ENCODE measurements around the gene TMEM109. TPM values are rescaled to one million over a fixed set of nuclear protein-coding genes. Genes with fewer than 3 reads are reported as not detected.

The TMEM109 gene
- total and polyA plus RNA-seq, 9 of the 15 experiments (the other 6 are each of a cell fraction or from before 2014, with no cell fraction given): 9.2 to 71.3 (median 30.5) TPM

DNA sequence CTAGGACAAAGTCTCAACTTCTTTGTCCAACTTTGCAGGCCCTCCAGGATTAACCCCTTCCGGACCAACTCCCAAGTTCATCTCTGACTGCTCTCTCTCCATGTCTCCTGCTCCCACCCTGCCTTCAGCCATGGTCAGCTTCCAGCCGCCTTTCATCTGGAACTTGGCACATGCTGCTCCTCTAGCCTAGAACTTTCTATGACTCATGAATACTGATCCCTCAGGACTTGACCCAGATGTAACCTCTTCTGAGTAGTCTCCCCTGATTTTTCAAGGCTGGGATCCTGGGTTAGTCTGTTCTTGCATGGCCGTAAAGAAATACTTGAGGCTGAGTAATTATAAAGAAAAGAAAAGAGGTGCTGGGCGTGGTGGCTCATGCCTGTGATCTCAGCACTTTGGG lies 43.2 kb downstream of the TMEM109 start (continued):
- TF ChIP-seq SIN3B (IDR thresholded peaks at IDR 0.05; ENCODE audit: low read depth) (no peak), MEF2D (tag; conservative IDR thresholded peaks at IDR 0.05; ENCODE audit: low read depth) (no peak), ZNF41 (CRISPR knock-in tag; conservative IDR thresholded peaks at IDR 0.05) (no peak), E2F5 (CRISPR knock-in tag; IDR thresholded peaks at IDR 0.05) (no peak), ZKSCAN8 (CRISPR knock-in tag; IDR thresholded peaks at IDR 0.05) (no peak), BRCA1 (IDR thresholded peaks at IDR 0.05) (no peak), BRCA1 (CRISPR knock-in tag; IDR thresholded peaks at IDR 0.05) (no peak), ZFP36 (IDR thresholded peaks at IDR 0.05; ENCODE audit: low read depth, low read length, partially characterized antibody) (no peak), CEBPG (CRISPR knock-in tag; IDR thresholded peaks at IDR 0.05) (no peak), CEBPG (tag; conservative IDR thresholded peaks at IDR 0.05 in 1 of 2, IDR thresholded peaks at IDR 0.05 in 1 of 2) (no peak)

DNA sequence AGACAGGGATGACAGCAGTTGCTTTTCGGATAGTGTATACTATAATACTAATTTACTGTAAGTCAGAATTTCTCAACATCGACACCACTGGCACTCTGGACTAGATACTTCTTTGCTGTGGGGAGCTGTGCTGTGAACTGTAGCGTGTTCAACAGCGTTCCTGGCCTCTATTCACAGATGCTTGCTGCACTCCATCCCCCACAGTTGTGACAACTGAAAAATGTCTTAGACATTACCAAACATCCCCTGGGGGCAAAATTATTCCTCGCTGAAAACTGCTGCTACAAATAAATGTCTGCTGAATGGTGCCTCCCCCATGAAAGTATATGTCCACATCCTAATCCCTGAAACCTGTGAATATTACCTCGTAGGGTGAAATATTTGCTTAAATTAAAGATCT lies 45.5 kb downstream of the TMEM109 start:
- Histone ChIP-seq H2AFZ (ENCODE audit: low read depth, low read length) (no peak overlapping the region), H3K4me3 (no peak overlapping the region), H3K79me2 (ENCODE audit: control insufficient read depth, insufficient read depth, low read length) (no peaks in the 10 kb centered on the region), H3K27ac (ENCODE audit: extremely low read depth, low read depth, low read length) (no peak overlapping the region), H4K20me1 (replicated peaks; ENCODE audit: control insufficient read depth, insufficient read depth, low read length) (0 out of 2 replicates have a peak, but pooled peaks cover 3% of the 10 kb centered on the region), H3K9me1 (ENCODE audit: control insufficient read depth, insufficient read depth, low read length) (no peaks in the 10 kb centered on the region), H3K9me3 (replicated peaks; ENCODE audit: control insufficient read depth, insufficient read depth, low read depth, low read length) (no peaks in the 10 kb centered on the region), H3K4me1 (replicated peaks in 1 of 2; ENCODE audit: control insufficient read depth in 2 of 2, insufficient read depth in 2 of 2, low read length in 2 of 2) (no peaks in the 10 kb centered on the region; a peak in 1 of 5 replicates), H3K36me3 (ENCODE audit: control insufficient read depth, insufficient read depth, low read length) (no peaks in the 10 kb centered on the region), H3K9ac (ENCODE audit: insufficient read depth in 1 of 2, low read depth in 2 of 2, low read length in 2 of 2) (no peak overlapping the region), H3K4me2 (ENCODE audit: insufficient read depth, low read length) (no peak overlapping the region), H3K27me3 (ENCODE audit: control insufficient read depth in 2 of 2, insufficient read depth in 2 of 2, low read length in 2 of 2) (peaks cover 24 to 46% of the 10 kb centered on the region in 2 experiments)
- 5% methylated on average over 6 of the region's 6 CpGs for WGBS (ENCODE audit: insufficient coverage, low coverage, missing lambda C conversion rate)
- TF ChIP-seq SP2 (IDR thresholded peaks at IDR 0.05; ENCODE audit: extremely low read depth, low read depth, low read length, poor library complexity, severe bottlenecking) (no peak), TEAD1 (CRISPR knock-in tag; IDR thresholded peaks at IDR 0.05) (no peak)
- FAIRE-seq: no peak
- DNase-seq (ENCODE audit: extremely low read depth in 1 of 4, low spot score in 3 of 4): no peak
- intact Hi-C loops (cut with micrococcal nuclease): no loop called here
- ChIA-PET POLR2A (interaction anchor here (0.6 kb wide), 1 partner anchor 292 kb away, joined by 3 read pairs; no protein-coding TSS in a partner anchor), CTCF (ENCODE audit: low intra/inter-chr PET ratio) (no interaction called here)
- no TSS peak for BruUV-seq (replicated peaks)
- ATAC-seq: no peak
- in situ Hi-C loops (cut with MboI): no loop called here

All from K562 (cell line).